Activated CD4-positive, alpha-beta T cell treated with anti-CD3 and anti-CD28 coated beads, Interleukin-2, amount 50 U/mL, for 48 hours (primary cell): Measurements from ENCODE around the gene MSRB2.
"Not testable (repeated sequence)": the region's sequence is repeated elsewhere in the genome, so short reads cannot be mapped to it uniquely, and the experiment has no call there.

Source experiments
- DNase-seq, 2 experiments: peaks; one replicate each; pipeline ENCODE4 v3.0.0-alpha.2; 2020

Gene MSRB2

GRCh38 chr10:23070092-23070912, 25.1 kb upstream of the MSRB2 start:
- DNase-seq, result not testable (repeated sequence)

DNA sequence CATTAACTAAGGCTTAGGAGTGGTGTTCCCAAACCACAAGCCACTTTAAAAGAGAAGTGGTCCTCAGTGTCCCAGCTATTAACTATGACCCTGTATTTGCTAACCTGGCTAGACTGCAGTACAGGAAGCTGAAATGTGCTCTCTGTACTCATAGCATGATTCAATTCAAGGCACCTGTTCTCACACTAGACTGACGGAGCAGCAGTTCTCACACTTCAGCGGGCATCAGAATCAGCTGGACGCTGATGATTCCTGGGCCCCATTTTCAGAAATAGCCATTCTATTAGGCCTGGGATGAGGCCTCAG, 24.5 kb upstream of the MSRB2 start:
- no peak for DNase-seq

GRCh38 chr10:23072593-23072992, 22.8 kb upstream of the MSRB2 start:
- not testable (repeated sequence) for DNase-seq

GRCh38 chr10:23073527-23073926, 21.9 kb upstream of the MSRB2 start:
- DNase-seq, result no peak

GRCh38 chr10:23075672-23076071, 19.7 kb upstream of the MSRB2 start:
- no peak for DNase-seq

- no peak for DNase-seq
These were observed 17.3 kb upstream of the MSRB2 start for GRCh38 chr10:23078114-23078513.

DNA sequence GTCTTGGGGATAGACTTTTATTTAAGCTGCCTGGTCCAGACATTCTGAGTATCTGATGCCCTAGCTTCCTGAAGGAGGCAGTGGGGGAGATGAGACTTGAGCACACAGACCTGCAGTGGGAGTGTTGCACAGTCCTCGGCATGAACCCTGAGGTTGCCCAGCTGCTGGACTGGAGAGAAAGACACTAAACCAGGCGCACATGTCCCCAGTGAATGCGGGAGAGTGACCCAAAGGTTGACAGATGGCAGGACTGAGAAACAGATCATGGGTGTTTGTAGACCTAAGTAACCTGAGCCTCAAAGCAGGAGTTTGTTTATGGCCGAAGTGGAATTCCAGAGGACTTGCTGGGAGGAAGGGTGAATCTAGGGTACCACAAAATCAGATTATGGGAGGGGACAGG, 15.7 kb upstream of the MSRB2 start:
- DNase-seq, result no peak

DNA sequence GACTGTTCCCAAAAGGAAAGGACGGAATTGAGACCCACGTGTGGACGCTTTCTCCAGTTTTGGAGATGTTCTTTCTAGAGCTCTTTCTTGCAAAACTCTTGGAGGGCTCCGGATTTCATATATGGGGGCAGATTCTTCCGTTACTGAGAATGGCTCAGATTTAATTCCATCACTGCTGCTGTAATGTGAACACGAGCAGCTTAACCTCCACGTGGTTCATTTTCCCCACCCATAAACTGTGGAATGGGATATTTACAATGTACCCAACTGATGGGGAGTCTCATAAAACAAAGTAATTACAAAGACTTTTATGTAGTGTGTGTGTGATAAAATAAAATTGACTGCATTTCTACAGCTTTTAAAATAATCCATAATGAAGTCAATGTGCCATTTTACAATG, 15.1 kb upstream of the MSRB2 start:
- DNase-seq, result no peak

DNA sequence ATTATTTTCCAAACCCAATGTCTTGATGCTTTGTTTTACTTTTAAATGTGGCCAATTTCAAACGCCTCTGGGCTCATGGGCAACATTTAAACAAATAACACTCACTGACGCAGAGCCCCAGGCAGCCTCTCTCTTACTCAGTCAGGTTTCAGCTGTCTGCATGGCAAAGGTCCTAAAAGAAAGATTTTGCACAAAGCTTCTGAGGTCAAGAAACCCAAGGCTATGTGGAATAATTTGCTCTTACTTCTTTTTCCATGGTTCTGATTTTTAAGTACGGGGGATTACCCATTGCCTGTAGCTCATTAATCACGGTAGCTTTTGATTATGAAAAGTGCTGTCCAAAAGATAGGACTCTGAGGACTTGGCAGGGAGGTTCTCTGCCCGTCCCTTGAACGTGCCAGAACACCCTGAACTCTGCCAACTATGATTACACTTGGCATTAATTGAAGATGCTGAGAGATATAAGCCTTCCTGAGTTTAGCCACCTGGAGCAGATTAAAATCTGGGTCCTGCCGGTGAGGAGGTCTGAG, 14.1 kb upstream of the MSRB2 start:
- no peak for DNase-seq

DNA sequence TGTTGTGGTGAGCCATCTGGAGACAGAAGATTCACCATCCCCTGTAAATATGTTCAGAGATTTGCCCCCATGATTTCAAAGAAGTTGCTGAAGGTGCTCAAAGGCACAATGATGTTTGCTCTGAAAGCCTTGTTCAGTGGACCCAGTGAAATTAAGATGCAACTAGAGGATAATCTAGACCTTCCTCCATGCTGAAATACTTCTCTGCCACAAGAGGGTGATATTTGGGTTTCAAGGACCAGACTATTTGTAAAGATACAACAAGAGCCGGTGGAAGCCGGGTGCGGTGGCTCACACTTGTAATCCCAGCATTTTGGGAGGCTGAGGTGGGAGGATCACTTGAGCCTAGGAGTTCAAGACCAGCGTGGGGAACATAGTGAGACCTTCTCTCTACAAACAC, 13.5 kb upstream of the MSRB2 start:
- DNase-seq, result no peak

GRCh38 chr10:23088609-23089008, 6.8 kb upstream of the MSRB2 start:
- no peak for DNase-seq

DNA sequence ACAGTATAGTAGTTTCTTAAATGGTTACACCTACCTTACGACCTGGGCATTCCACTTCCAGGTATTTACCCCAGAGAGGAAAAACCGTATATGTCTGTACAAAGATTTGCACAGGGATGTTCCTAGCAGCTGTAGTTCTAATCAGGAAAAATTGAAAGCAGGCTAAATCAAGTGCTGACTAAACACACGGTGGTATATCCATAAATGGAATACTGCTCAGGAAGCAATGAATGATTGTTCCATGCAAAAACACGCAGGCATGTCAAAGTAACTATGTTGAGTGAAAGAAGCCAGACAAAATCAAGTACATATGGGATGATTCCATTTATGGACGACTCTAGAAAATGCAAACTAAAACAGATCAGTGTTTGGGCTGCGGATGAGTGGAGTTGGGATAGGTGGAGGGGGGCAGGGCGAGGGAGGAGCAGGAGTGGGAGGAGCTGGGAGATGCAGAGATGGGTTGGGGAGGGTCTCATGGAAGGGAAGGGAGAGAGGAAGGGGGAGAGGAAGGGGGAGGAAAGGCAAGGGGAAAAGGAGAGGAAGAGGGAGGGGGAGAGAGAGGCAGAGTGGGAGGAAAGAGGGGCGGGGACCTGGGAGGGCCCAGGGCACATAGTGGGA, 484 bp upstream of the MSRB2 start:
- DNase-seq, result no peak

DNA sequence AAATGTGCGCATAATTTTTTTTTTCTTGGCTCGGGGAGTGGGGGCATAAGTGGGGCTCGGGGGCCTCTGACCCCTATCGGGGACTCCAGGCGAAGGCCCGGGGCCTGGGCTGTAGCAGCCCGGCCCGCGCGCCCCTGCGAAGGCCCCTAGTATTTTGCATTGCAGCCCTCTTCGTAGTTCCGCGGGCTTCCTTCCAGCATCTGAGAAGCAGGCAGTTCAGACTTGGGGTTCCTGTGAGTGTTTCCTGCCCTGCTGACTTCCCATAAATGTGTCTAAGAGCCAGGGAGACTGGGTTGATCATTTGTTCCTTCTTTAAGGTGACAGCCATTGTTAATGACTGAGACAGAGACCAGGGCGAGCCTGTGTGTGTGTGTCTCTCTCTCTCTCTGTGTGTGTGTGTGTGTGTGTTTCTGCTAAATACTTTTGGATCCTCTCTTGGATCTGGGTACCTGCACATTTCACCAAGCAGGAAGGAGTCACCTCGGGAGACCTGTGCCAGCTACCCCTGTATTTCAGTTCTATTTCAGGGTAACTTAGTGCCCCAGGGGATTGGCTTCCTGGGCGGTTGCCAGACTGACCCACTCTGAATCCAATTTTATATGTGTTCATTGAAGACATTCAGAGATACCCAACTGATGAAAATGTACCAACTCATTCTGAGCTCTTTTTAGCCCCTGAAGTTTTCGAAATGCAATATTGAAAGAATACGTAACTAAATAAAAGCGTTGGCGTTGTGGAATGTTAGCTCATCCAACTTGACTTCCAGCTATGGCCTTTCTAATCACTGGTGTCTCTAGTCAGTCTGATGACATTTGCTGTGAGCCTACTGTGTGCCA, 805 bp downstream of the MSRB2 start:
- peak; percentile 25 to 41 for DNase-seq

DNA sequence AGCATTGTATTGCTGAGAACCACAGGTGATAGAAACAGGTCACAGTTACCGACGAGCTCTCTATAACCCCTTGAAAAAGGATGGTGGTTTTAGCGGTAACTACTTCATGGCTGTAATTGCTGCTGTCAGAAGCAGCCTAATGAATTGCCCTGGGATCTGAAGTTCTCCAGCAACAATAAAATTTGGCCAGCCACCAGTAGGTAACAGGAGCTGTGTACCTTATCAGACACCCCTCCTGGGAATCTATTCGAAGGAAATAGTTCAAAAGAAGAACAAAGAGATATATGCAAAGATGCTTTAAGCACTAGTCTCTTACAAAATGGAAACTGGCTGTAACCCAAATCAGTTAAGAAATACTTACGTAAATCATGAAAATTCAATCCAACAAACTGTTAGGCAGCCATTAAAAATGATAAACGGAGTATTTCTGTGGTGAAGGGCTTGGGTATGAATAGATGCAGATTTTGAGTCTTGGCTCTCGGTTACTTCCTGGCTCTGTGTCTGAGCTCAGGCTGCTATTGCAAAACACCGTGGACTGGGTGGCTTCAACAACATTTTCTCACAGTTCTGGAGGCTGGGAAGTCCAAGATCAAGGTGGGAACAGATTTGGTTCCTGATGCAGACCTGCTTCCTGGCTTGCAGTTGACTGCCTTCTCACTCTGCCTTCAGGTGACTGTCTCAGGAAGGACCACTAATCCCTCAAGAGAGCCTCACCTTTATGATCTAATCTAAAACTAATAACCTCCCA, 1.6 kb downstream of the MSRB2 start:
- DNase-seq, result peak in 1 of 2 experiments; percentile 5

- no peak for DNase-seq
These were observed 3.7 kb downstream of the MSRB2 start for GRCh38 chr10:23099079-23099478.

DNA sequence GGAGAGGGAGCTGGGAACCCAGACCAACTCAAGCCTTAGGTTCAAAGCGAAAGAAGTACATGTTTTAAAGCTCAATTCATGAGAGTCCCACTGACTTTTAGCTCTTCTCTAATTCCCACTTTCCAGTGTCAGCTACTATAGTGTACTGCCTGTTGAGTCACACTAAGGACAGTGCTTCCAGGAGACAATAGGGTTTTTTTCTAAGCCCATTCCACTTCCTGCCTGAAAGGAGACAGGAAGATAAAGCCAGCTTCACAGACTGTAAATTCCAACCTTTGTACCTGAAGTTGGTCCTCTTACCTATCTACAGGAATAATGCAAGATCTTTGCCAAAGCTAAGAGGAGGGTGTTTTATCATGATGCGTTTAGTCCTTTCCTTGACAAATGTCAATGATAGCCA, 4.4 kb downstream of the MSRB2 start:
- no peak for DNase-seq

- peak in 1 of 2 experiments; percentile 6 for DNase-seq
These were observed 5.1 kb downstream of the MSRB2 start for GRCh38 chr10:23100331-23101030.

DNA sequence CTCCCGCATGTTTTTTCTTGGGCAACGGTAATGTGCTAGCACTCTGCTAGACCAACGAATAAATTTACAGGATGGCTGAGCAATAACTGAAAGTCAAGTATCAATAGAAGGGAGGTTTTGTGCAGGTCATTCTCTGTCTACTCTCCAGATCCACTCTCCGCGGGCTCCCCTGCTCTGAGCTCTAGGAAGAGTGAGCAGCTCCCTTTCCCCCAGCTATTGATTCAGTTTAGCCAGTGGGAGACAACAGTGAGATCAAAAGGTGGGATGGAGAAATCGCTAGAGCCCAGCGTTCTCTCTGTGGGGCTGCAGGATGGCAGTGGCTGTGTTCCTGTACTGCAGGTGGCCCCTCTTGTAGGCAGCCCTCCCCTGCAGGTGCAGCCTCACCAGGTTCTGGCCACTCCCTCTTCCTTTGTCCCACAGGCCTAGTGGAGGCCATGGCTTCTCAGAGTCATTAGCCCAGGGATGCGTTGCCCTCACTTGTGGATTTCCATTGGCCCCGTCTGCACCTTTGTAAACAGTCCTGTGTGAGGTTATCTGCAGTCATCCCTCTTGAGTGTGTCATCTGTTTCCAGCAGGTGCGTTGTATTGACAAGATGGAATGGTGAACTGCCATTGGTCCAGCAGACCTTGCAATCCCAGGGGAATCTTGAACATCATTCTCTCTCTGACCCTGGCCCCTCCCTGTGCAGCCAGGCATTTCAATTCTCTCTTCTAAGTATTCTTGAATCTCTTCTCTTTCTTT, 11.1 kb downstream of the MSRB2 start:
- no peak for DNase-seq

DNA sequence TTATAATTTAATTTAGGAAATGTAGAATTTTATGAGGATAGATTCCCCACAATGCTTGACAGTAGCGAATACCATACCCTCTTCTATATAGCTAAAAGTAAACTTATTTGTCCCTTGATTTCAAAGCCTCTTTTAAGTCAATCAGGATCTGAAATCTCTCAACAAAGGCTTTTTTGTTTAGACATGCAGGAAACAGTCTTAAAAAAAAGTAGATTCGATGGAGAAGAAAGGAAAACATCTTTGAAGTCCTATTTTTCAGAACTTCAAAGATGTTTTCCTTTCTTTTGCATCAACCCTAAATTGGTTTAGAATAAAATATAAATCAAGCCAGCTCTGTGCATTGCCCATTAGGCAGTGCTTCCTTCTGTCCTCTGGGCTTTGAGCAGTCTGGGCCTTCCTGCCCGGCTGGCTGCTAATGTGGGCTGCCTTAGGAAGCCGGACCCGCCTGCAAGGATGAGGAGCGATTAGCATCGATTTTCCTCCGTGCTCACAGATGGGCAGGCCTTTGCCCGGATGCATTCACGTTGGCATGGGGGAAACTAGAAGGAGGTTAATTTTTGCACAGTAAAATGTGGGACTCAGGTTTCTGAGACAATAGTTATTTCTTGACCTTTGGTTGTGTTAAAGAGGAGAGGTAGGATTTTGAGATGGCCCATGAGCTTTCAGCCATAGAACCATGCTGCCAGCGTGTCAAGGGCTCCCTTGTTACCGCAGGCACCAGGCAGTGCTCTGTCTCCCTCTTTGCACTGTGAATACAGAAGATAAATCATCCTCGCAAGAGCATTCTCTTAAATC, 15.5 kb downstream of the MSRB2 start:
- no peak for DNase-seq

DNA sequence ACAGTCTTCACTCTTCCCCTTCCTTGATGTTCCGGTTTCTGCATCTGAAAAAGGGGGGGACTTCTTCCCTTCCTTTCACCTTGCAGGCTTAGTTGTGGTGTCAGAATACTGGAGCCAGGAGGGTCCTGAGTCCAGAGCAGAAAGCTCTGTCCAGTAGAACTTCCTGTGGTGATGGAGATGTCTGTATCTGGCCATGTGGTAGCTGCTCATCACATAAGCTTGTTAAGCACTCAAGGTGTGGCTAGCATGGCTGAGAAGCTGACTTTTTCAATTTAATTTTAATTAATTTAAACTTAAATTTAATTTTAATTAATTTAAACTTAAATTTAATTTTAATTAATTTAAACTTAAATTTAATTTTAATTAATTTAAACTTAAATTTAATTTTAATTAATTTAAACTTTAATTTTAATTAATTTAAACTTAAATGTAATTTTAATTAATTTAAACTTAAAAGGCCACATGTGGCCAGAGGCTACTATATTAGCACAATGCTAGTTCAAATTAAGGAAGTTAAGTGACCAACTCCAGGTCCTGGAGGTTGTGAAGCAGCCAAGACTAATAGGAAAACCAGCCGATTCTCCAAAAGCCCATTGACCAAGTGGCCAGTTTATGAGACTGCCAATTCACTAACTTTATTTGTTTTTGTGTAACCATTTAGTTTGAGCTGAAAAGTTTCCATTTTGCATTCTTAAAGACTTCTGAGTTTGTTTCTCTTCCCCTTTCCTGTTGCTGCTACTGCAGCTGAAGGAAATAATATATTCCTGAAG, 16.3 kb downstream of the MSRB2 start:
- DNase-seq, result no peak
